ENCODE data around the gene ZMYND19.
"Not testable (repeated sequence)": the region's sequence is repeated elsewhere in the genome, so short reads cannot be mapped to it uniquely, and the experiment has no call there.

ZMYND19 gene

GRCh38 chr9:137613738-137614523 lies 23.6 kb upstream of the ZMYND19 start:
- no peak for DNase-seq (ENCODE audit: low read depth)

GRCh38 chr9:137613259-137613658 lies 22.9 kb upstream of the ZMYND19 start:
- no peak for DNase-seq (ENCODE audit: low read depth)

- DNase-seq (ENCODE audit: low read depth) = no peak
Measured at GRCh38 chr9:137612741-137613142, 22.4 kb upstream of the ZMYND19 start.

- no peak for DNase-seq (ENCODE audit: low read depth)
Measured at GRCh38 chr9:137611623-137612609, 21.6 kb upstream of the ZMYND19 start.

GRCh38 chr9:137610944-137611343 lies 20.6 kb upstream of the ZMYND19 start:
- no peak for DNase-seq (ENCODE audit: low read depth)

- no peak for DNase-seq (ENCODE audit: low read depth)
Measured at GRCh38 chr9:137607141-137607857, 17.0 kb upstream of the ZMYND19 start.

GRCh38 chr9:137606734-137607138 lies 16.4 kb upstream of the ZMYND19 start:
- DNase-seq (ENCODE audit: low read depth) = no peak

- DNase-seq (ENCODE audit: low read depth) = no peak
Measured at GRCh38 chr9:137606005-137606621, 15.8 kb upstream of the ZMYND19 start.

GRCh38 chr9:137605121-137606004 lies 15.1 kb upstream of the ZMYND19 start, which contains the start of gene ARRDC1:
Gene ARRDC1 (plus strand): TSS chr9:137605686. CDS start chr9:137605718, 32 bp downstream.
- DNase-seq (ENCODE audit: low read depth) = peak; percentile 93

- no peak for DNase-seq (ENCODE audit: low read depth)
Measured at GRCh38 chr9:137604345-137605086, 14.2 kb upstream of the ZMYND19 start.

- no peak for DNase-seq (ENCODE audit: low read depth)
Measured at GRCh38 chr9:137603879-137604278, 13.6 kb upstream of the ZMYND19 start.

- DNase-seq (ENCODE audit: low read depth) = no peak
Measured at GRCh38 chr9:137602661-137603060, 12.3 kb upstream of the ZMYND19 start.

- DNase-seq (ENCODE audit: low read depth) = no peak
Measured at GRCh38 chr9:137598943-137599342, 8.6 kb upstream of the ZMYND19 start.

- not testable (repeated sequence) for DNase-seq (ENCODE audit: low read depth)
Measured at GRCh38 chr9:137596577-137596976, 6.3 kb upstream of the ZMYND19 start.

- no peak for DNase-seq (ENCODE audit: low read depth)
Measured at GRCh38 chr9:137593176-137593575, 2.9 kb upstream of the ZMYND19 start.

GRCh38 chr9:137592767-137593166 lies 2.5 kb upstream of the ZMYND19 start:
- DNase-seq (ENCODE audit: low read depth) = no peak

- no peak for DNase-seq (ENCODE audit: low read depth)
Measured at GRCh38 chr9:137590123-137590468, 216 bp downstream of the ZMYND19 start.

GRCh38 chr9:137589441-137590122 lies 730 bp downstream of the ZMYND19 start:
- no peak for DNase-seq (ENCODE audit: low read depth)

GRCh38 chr9:137588891-137589290 lies 1.4 kb downstream of the ZMYND19 start:
- no peak for DNase-seq (ENCODE audit: low read depth)

All from activated T-helper 1 cell treated with Interleukin-2 at 50 U/mL for 16 hours (primary cell).